ENCODE measurements around the gene RAB14. TPM values are rescaled to one million over a fixed set of nuclear protein-coding genes. Genes with fewer than 3 reads are reported as not detected.

Gene RAB14
- total and polyA plus RNA-seq, 2 donors (not counting 1 experiment from before 2014, with no cell fraction given): 20.4 to 52.6 TPM

DNA sequence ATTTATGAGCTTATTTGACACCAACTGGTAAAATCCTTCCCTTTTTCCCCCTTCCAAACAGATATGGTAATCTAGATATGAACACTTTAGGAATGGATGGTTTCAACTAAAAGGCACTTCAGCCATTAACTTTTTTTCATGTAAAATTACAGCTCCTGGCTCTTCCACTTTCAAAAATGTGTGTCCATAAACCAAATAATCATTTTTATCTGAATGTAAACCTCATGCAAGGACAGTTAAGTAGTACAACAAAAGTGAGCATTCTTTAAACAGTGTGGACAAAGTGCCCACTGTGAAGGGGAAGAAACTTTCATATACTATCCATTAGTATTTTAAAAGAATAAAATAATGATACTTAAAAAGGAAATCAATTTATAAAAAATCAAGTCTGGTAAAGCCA, 17.2 kb downstream of the RAB14 start:
- Histone ChIP-seq H3K9me3 (ENCODE audit: control extremely low read depth in 1 of 3, control insufficient read depth in 2 of 3, insufficient read depth in 1 of 3, low read length in 2 of 3) (no peaks in the 10 kb centered on the region), H3K36me3 (replicated peaks in 1 of 2; ENCODE audit: control extremely low read depth in 1 of 2, control insufficient read depth in 1 of 2, extremely low read depth in 1 of 2, insufficient read depth in 2 of 2, low read length in 1 of 2) (peaks cover 2 to 61% of the 10 kb centered on the region in 2 experiments), H3K9ac (ENCODE audit: low read length) (no peak overlapping the region), H3K79me2 (ENCODE audit: control insufficient read depth, insufficient read depth, low read length) (peaks cover 70% of the 10 kb centered on the region), H2AFZ (ENCODE audit: insufficient read depth, low read depth, low read length, poor library complexity, severe bottlenecking) (no peak overlapping the region), H4K20me1 (ENCODE audit: control insufficient read depth, insufficient read depth, low read length, poor library complexity, severe bottlenecking) (peaks cover 11% of the 10 kb centered on the region), H3K4me3 (ENCODE audit: control extremely low read depth in 1 of 5, extremely low read depth in 1 of 5, insufficient read depth in 1 of 5, low read depth in 2 of 5, low read length in 4 of 5) (no peak overlapping the region), H3K27ac (ENCODE audit: low read length in 2 of 2) (peak overlapping the region; percentile 34 to 64), H3K4me2 (replicated peaks; ENCODE audit: low read depth, low read length, poor library complexity, severe bottlenecking) (no peak overlapping the region), H3K27me3 (replicated peaks in 1 of 4; ENCODE audit: control extremely low read depth in 1 of 4, control insufficient read depth in 3 of 4, insufficient read depth in 4 of 4, low read length in 3 of 4) (no peaks in the 10 kb centered on the region), H3K4me1 (ENCODE audit: control insufficient read depth in 2 of 2, insufficient read depth in 2 of 2, low read length in 2 of 2) (peaks cover 36 to 39% of the 10 kb centered on the region in 2 donors)
- intact Hi-C loops (cut with micrococcal nuclease): no loop called here
- DNase-seq (no peak), ATAC-seq (ENCODE audit: low read depth) (no peak)
- POLR2A ChIA-PET: no interaction called here
- H3K27me3 Mint-ChIP-seq: no peaks in the 10 kb centered on the region
- H3K4me3 Mint-ChIP-seq: no peak overlapping the region
- no peaks in the 10 kb centered on the region for H3K9me3 Mint-ChIP-seq (ENCODE audit: insufficient read depth)
- H3K4me1 Mint-ChIP-seq: peaks cover 50% of the 10 kb centered on the region
- TF ChIP-seq, protein P1, sequence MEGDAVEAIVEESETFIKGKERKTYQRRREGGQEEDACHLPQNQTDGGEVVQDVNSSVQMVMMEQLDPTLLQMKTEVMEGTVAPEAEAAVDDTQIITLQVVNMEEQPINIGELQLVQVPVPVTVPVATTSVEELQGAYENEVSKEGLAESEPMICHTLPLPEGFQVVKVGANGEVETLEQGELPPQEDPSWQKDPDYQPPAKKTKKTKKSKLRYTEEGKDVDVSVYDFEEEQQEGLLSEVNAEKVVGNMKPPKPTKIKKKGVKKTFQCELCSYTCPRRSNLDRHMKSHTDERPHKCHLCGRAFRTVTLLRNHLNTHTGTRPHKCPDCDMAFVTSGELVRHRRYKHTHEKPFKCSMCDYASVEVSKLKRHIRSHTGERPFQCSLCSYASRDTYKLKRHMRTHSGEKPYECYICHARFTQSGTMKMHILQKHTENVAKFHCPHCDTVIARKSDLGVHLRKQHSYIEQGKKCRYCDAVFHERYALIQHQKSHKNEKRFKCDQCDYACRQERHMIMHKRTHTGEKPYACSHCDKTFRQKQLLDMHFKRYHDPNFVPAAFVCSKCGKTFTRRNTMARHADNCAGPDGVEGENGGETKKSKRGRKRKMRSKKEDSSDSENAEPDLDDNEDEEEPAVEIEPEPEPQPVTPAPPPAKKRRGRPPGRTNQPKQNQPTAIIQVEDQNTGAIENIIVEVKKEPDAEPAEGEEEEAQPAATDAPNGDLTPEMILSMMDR (IDR thresholded peaks at IDR 0.05): no peak
- no peak for TF ChIP-seq EZH2 (IDR thresholded peaks at IDR 0.05; ENCODE audit: borderline replicate concordance, insufficient read depth, low read depth, low read length, poor library complexity, severe bottlenecking)
- peak overlapping the region; percentile 81 for H3K27ac Mint-ChIP-seq
- CTCF ChIA-PET: interaction anchor here (0.7 to 1.4 kb wide), 4 partner anchors 12 to 94 kb away, joined by 3 to 5 read pairs (median 4); no protein-coding TSS in a partner anchor

DNA sequence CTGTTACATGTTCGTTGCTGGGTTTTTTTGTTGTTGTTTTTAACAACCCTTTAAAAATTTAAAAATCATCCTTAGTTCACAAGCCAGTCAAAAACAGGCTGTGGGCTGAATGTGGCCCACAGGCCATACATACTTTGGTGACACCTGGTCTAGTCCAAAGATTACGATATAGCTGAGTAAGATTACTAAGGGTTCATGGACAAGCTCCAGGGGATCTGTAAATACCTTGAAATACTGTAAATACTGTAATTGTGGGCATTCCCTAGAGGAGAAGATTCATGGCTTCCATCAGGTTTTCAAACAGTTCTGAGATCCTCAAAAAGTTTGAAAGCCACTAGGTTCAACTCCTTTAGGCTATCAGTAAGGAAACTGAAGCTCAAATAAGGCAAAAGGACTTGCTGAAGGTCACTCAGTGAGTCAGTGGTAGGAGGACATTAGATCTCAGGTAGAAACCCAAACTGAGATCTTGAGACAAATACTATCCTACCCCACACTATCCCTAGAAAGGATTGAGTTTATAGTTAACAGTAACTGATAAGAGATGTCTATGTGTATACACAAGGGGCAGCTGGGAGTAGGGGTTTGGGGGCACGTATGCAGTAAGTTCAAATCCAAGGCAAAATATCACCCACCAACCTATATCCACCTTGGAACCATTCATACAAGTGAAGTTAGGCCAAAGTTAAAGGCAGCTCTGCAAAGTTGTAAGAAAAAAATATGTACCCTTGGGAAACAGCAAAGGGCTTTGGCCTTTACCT, 17.8 kb downstream of the RAB14 start:
- H3K4me2 ChIP-seq (replicated peaks; ENCODE audit: low read depth, low read length, poor library complexity, severe bottlenecking): no peak overlapping the region
- Mint-ChIP-seq H3K27me3 (no peaks in the 10 kb centered on the region), H3K4me1 (peaks cover 48% of the 10 kb centered on the region), H3K9me3 (ENCODE audit: insufficient read depth) (no peaks in the 10 kb centered on the region), H3K4me3 (peak overlapping the region; percentile 62), H3K27ac (peak overlapping the region; percentile 81)
- ATAC-seq (ENCODE audit: low read depth) (no peak), DNase-seq (no peak)
- peaks cover 64% of the 10 kb centered on the region for H3K79me2 ChIP-seq (ENCODE audit: control insufficient read depth, insufficient read depth, low read length)
- H4K20me1 ChIP-seq (ENCODE audit: control insufficient read depth, insufficient read depth, low read length, poor library complexity, severe bottlenecking): peaks cover 5% of the 10 kb centered on the region
- WGBS (ENCODE audit: insufficient coverage): 83% methylated on average over 1 of the region's 3 CpGs
- ChIA-PET POLR2A (no interaction called here), CTCF (interaction anchor here (0.7 to 1.4 kb wide), 5 partner anchors 11 to 217 kb away, joined by 3 to 5 read pairs (median 3); no protein-coding TSS in a partner anchor)
- H3K4me1 ChIP-seq (ENCODE audit: control insufficient read depth in 2 of 2, insufficient read depth in 2 of 2, low read length in 2 of 2): peaks cover 36 to 39% of the 10 kb centered on the region in 2 donors
- no peak overlapping the region for H3K4me3 ChIP-seq (ENCODE audit: control extremely low read depth in 1 of 5, extremely low read depth in 1 of 5, insufficient read depth in 1 of 5, low read depth in 2 of 5, low read length in 4 of 5)
- no peak for TF ChIP-seq EZH2 (IDR thresholded peaks at IDR 0.05; ENCODE audit: borderline replicate concordance, insufficient read depth, low read depth, low read length, poor library complexity, severe bottlenecking)
- TF ChIP-seq, protein P1 (IDR thresholded peaks at IDR 0.05): no peak
- H3K36me3 ChIP-seq (replicated peaks in 1 of 2; ENCODE audit: control extremely low read depth in 1 of 2, control insufficient read depth in 1 of 2, extremely low read depth in 1 of 2, insufficient read depth in 2 of 2, low read length in 1 of 2): peaks cover 2 to 58% of the 10 kb centered on the region in 2 experiments
- H3K9ac ChIP-seq (ENCODE audit: low read length): no peak overlapping the region
- H3K27ac ChIP-seq (ENCODE audit: low read length in 2 of 2): peak overlapping the region; percentile 26 to 64
- H2AFZ ChIP-seq (ENCODE audit: insufficient read depth, low read depth, low read length, poor library complexity, severe bottlenecking): no peak overlapping the region
- H3K27me3 ChIP-seq (replicated peaks in 1 of 4; ENCODE audit: control extremely low read depth in 1 of 4, control insufficient read depth in 3 of 4, insufficient read depth in 4 of 4, low read length in 3 of 4): no peaks in the 10 kb centered on the region
- intact Hi-C loops (cut with micrococcal nuclease): loop anchor here (2.0 kb wide), 1 partner anchor 17 kb away; the partner anchor contains the start of gene RAB14
- no peaks in the 10 kb centered on the region for H3K9me3 ChIP-seq (ENCODE audit: control extremely low read depth in 1 of 3, control insufficient read depth in 2 of 3, insufficient read depth in 1 of 3, low read length in 2 of 3)
